Spinal cord (tissue), 10 donors: Measurements from ENCODE around the gene TKFC. TPM values are rescaled to one million over a fixed set of nuclear protein-coding genes. Genes with fewer than 3 reads are reported as not detected.
"Not testable (repeated sequence)": the region's sequence is repeated elsewhere in the genome, so short reads cannot be mapped to it uniquely, and the experiment has no call there.

Source experiments
- DNase-seq, 6 donors: peaks; one replicate each; pipeline versions ENCODE4 v3.0.0 to v3.0.0-alpha.2; 2013 to 2015; ENCODE audit warnings: low spot score in 6 of 6, low read depth in 4 of 6
- H3K27ac ChIP-seq: one replicate; pipeline ENCODE4 v1.5.1; 2013; ENCODE audit warnings: low read depth, low read length, control low read depth
- H3K27me3 ChIP-seq: one replicate; pipeline ENCODE4 v1.6.1; 2013; ENCODE audit warnings: low read length; ENCODE audit not compliant: control insufficient read depth, insufficient read depth
- H3K36me3 ChIP-seq: one replicate; pipeline ENCODE4 v1.6.1; 2013; ENCODE audit warnings: low read length; ENCODE audit not compliant: control insufficient read depth, insufficient read depth
- H3K4me1 ChIP-seq: one replicate; pipeline ENCODE4 v1.6.1; 2013; ENCODE audit warnings: low read length; ENCODE audit not compliant: control insufficient read depth, insufficient read depth
- H3K4me3 ChIP-seq: one replicate; pipeline ENCODE4 v1.5.1; 2013; ENCODE audit warnings: low read depth, low read length, control low read depth
- H3K9me3 ChIP-seq: one replicate; pipeline ENCODE4 v1.6.1; 2013; ENCODE audit warnings: low read length; ENCODE audit not compliant: control insufficient read depth, insufficient read depth
- WGBS: methylation state at CpG from one replicate; pipeline ENCODE4 v1.1.5; 2013; ENCODE audit warnings: missing lambda C conversion rate; ENCODE audit not compliant: insufficient coverage; 5-methylcytosine and 5-hydroxymethylcytosine counted together
- polyA plus RNA-seq, 2 donors: library from polyadenylated mRNA; unstranded; fragments of 120-200 nt; gene quantifications; one replicate each; pipeline ENCODE4 v1.2.1, GENCODE V29; 2013; ENCODE audit not compliant: insufficient read length in 2 of 2
- total RNA-seq, 2 donors: library from RNA; depleted of rRNA in 1 of 2; stranded (reverse); fragments of 120-200 nt in 1 of 2; fragments of >200 nt in 1 of 2; gene quantifications; one replicate each; pipeline versions ENCODE4 v1.2.3 to v1.2.4, GENCODE V29; 2013 to 2014
- donor health status: healthy.

TKFC gene
- total and polyA plus RNA-seq, 4 donors: 14.9 to 37.7 (median 28.8) TPM

DNA sequence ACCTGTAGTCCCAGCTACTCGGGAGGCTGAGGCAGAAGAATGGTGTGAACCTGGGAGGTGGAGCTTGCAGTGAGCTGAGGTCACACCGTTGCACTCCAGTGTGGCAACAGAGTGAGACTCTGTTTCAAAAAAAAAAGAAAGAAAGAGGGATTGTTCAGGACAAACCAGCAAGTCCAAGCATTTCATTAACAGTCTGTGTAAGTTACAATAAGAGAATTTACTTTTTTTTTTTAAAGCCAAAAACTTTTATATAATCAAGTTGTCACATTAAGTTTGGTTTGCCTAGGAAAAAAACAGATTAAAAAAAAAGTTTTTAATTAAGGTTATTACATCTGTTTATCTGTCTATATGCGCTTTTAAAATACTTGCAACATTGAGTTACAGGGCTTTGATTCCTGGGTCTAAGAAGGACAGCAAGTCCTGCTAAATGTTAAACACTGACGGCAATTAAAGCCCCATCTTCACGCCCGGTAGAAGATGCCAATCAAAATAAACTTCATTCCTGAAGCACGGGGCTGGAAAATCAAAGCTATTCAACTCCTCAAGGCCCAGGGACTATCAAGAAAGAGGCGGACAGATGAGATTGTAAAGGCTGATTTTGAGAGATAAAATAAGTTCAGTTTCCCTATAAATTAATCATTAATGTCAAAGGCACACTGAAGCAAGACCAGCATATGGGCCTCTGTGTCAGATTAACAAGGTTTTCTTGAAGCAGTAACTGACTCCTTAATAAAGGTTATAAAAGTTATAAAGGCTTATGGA, 39.8 kb downstream of the TKFC start:
- no peak overlapping the region for H3K27ac ChIP-seq
- peaks cover 33% of the 10 kb centered on the region for H3K36me3 ChIP-seq
- peaks cover 16% of the 10 kb centered on the region for H3K4me1 ChIP-seq
- H3K9me3 ChIP-seq: peaks cover 2% of the 10 kb centered on the region
- no peak overlapping the region for H3K4me3 ChIP-seq
- no peaks in the 10 kb centered on the region for H3K27me3 ChIP-seq
- WGBS: 93% methylated on average over 2 of the region's 8 CpGs
- no peak for DNase-seq

GRCh38 chr11:61375761-61376108, 42.7 kb downstream of the TKFC start:
- 93% methylated on average over 6 of the region's 6 CpGs for WGBS
- peaks cover 5% of the 10 kb centered on the region for H3K4me1 ChIP-seq
- H3K36me3 ChIP-seq: peaks cover 18% of the 10 kb centered on the region
- peaks cover 2% of the 10 kb centered on the region for H3K9me3 ChIP-seq
- H3K27me3 ChIP-seq: no peaks in the 10 kb centered on the region
- no peak overlapping the region for H3K27ac ChIP-seq
- peak in 1 of 6 donors; percentile 18 for DNase-seq
- no peak overlapping the region for H3K4me3 ChIP-seq

DNA sequence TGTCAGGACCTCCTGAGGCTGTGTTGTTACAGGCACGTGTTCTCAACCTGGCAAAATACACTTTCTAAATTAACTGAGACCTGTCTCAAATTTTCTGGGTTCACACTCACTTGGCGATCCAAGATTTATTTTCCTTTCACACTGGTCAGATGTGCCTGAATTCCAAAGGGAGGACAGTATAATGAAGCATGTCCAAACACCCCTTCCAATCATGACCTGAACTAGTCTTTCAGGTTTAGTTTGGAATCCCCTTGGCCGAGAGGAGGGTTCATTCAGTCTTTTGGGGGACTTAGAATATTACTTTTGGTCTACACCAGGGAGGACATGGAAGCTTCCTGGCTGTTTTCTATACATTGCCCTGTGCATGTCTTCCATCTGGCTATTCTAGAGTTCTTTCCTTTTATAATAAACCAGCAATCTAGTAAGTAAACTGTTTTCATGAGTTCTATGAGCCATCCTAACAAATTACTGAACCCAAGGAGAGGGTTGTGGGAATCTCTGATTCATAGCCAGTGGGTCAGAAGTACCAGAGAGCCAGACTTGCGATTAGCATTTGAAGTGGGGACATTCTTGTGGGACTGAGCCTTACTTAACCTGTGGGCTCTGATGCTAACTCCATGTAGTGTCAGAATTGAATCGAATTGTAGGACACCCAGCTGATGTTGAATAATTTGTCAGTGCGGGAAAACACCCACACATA, 44.6 kb downstream of the TKFC start:
- Histone ChIP-seq H3K36me3 (peaks cover 11% of the 10 kb centered on the region), H3K4me1 (no peaks in the 10 kb centered on the region), H3K27me3 (no peaks in the 10 kb centered on the region), H3K27ac (no peak overlapping the region), H3K4me3 (no peak overlapping the region), H3K9me3 (peaks cover 2% of the 10 kb centered on the region)
- no CpG with 5 or more reads among the region's 6 CpGs for WGBS
- DNase-seq: no peak

GRCh38 chr11:61378713-61379313, 45.8 kb downstream of the TKFC start:
- DNase-seq: no peak
- Histone ChIP-seq H3K4me1 (no peaks in the 10 kb centered on the region), H3K36me3 (peaks cover 12% of the 10 kb centered on the region), H3K27me3 (no peaks in the 10 kb centered on the region), H3K27ac (no peak overlapping the region), H3K9me3 (no peaks in the 10 kb centered on the region), H3K4me3 (no peak overlapping the region)
- WGBS: 100% methylated on average over 2 of the region's 5 CpGs

DNA sequence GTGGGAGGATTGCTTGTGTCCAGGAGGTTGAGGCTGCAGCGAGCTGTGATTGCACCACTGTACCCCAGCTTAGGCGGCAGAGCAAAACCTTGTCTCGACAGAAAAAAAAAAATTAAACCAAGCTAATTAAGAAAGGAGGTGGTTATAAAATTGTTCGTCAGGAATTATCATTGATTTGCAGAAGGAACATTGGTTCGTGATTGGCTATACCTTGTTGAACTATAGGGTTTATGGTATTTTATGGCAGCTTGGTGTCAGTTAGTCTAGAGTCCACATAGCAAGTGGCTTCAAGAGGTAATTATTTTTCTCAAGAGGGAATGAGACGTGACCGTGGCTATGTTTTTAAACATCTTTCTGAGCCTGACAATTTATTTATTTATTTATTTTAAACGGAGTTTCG, 47.9 kb downstream of the TKFC start:
- no peaks in the 10 kb centered on the region for H3K9me3 ChIP-seq
- H3K36me3 ChIP-seq: peaks cover 11% of the 10 kb centered on the region
- no peak for DNase-seq
- H3K27ac ChIP-seq: no peak overlapping the region
- 93% methylated on average over 3 of the region's 9 CpGs for WGBS
- H3K27me3 ChIP-seq: no peaks in the 10 kb centered on the region
- no peak overlapping the region for H3K4me3 ChIP-seq
- no peaks in the 10 kb centered on the region for H3K4me1 ChIP-seq

- not testable (repeated sequence) for DNase-seq, H3K9me3 ChIP-seq, H3K4me3 ChIP-seq, H3K27ac ChIP-seq, H3K27me3 ChIP-seq, H3K4me1 ChIP-seq
- 91% methylated on average over 5 of the region's 5 CpGs for WGBS
- peaks cover 11% of the 10 kb centered on the region for H3K36me3 ChIP-seq
These were observed 50.8 kb downstream of the TKFC start for GRCh38 chr11:61383859-61384258.

DNA sequence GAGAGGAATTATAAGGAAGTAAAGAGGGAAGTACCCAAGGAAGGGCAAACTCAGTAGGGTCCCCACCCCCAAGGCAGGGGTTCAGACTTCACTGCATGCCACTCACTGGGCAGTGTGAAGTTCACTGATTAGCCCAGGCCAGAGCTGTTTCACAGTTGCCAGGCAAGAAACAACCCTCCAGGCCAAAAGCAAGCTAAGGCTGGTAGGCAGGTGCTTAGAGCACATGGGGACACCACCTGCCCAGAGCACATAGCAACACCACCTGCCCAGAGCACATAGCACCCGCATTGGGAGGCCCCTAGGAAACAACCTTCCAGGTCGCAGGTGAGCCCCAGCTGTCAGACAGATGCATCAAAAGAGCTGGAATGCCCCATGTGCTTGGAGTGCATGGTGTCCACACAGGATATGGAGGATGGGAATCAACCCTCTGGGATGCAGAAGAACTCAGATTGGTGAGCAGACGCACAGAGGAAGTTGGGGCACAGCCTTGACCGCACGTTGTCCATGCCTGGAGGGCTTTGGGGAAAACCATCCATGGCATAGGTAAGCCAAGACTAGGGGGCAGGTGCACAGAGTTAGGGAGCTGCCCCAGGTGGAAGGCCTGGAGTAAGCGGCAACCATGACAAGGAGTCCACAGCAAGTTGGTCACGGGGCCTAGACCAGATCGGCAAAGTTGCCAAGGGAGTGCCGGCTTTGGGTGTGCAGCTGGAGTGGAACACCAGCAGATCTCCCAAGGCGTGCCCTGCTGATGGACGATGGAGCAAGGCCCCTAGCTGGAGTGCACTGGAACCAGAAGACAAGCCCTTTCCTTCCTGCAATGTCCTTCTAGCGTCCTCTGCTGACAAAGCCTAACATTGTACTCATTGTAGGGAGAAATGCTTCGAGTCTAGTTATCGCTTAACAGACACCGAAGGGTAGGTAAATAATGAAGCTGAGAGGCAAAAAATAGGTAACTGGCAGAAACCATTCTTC, 51.5 kb downstream of the TKFC start:
- H3K4me1 ChIP-seq: no peaks in the 10 kb centered on the region
- H3K27ac ChIP-seq: no peak overlapping the region
- DNase-seq: no peak
- no peaks in the 10 kb centered on the region for H3K9me3 ChIP-seq
- H3K27me3 ChIP-seq: no peaks in the 10 kb centered on the region
- no peak overlapping the region for H3K4me3 ChIP-seq
- WGBS: 94% methylated on average over 10 of the region's 15 CpGs
- peaks cover 9% of the 10 kb centered on the region for H3K36me3 ChIP-seq

DNA sequence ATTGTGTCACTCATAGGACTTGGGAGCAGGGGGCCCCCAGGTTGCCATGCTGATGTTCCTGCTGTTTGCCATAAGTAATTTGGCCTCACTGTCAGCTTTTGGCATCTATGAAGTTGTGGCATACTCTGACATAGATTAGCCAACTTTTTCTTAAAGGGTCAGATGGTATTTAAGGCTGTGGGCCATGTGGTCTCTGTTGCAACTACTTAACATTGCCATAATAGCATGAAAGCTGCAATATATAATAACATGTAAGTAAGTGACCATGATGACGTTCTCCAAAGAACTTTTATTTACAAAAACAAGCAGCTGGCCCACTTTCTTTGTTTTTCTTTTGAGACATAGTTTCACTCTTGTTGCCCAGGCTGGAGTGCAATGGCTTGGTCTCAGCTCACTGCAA, 57.1 kb downstream of the TKFC start:
- DNase-seq: no peak
- Histone ChIP-seq H3K4me1 (peaks cover 17% of the 10 kb centered on the region), H3K9me3 (no peaks in the 10 kb centered on the region), H3K4me3 (no peak overlapping the region), H3K27me3 (no peaks in the 10 kb centered on the region), H3K27ac (no peak overlapping the region), H3K36me3 (peaks cover 12% of the 10 kb centered on the region)
- no CpG with 5 or more reads among the region's 1 CpG for WGBS

DNA sequence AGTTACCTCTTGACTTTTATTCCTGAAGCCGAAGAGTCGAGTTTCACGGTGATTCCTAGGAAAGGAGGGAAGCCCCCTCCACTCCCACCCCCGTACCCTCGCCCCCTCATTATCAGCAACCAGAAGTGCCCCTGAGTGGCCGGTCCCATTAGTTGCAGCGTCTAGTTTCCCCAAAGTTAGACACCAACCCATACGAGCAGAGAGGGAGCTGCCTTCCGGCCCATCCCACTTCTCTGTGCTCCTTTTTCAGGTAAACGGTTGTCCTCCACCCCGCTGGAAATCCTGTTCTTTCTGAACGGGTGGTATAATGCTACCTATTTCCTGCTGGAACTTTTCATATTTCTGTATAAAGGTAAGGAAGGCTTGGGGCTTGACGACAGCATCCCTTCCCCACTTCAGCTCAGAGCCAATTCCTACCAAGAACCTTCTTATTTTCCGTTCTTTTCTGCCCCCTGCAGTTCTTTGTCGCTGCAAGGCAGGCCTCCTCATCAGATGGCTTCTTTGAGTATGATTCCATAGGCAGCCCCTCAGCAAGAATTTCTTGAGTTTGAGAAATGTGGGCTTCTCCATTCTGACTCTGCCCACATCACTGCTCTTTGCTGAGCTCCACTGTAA, 60.1 kb downstream of the TKFC start:
- DNase-seq: peak in 2 of 6 donors; percentile 53 to 79
- Histone ChIP-seq H3K9me3 (no peaks in the 10 kb centered on the region), H3K36me3 (peaks cover 31% of the 10 kb centered on the region), H3K27ac (no peak overlapping the region), H3K27me3 (no peaks in the 10 kb centered on the region), H3K4me3 (peak overlapping the region; percentile 92), H3K4me1 (peaks cover 17% of the 10 kb centered on the region)
- no CpG with 5 or more reads among the region's 15 CpGs for WGBS
